Vagina (tissue), 2 donors: ENCODE results near the gene FOXO3.

Experiments
- CTCF ChIP-seq, 3 experiments: fragments of 450-650 bp in 2 of 3; fragments of 200-600 bp in 1 of 3; sonication (generic) in 1 of 3; IDR thresholded peaks; one replicate each; pipeline ENCODE4 v1.5.1; 2017 to 2019; ENCODE audit warnings: antibody characterized with exemption in 3 of 3, mild to moderate bottlenecking in 2 of 3, moderate library complexity in 2 of 3
- POLR2A ChIP-seq, 2 donors: fragments of 450-650 bp; IDR thresholded peaks; one replicate each; pipeline ENCODE4 v1.6.1; 2017; ENCODE audit warnings: antibody characterized with exemption in 2 of 2, mild to moderate bottlenecking in 2 of 2, moderate library complexity in 2 of 2

DNA sequence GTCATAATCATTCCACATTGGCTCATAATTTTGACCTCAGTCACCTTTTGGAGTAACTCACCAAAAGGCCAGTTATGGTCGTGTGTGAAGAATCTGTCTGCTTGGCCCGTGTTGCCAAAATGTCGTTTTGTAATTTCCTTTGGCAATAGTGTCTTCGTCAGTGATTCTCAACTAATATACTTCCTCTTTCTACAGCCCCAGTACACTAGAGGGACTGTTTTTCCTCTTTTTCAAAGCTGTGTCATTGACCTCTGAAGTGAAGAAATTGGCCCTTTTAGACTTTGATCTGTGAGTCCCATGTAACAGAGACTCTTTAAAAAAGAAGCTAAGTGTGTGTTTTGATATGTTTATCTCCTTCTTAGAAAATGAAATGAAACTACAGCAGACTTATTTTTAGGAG, 5.2 kb downstream of the FOXO3 start:
- TF ChIP-seq CTCF (IDR thresholded peaks at IDR 0.05) (peak in 1 of 3 experiments; percentile 19), POLR2A (IDR thresholded peaks at IDR 0.05) (no peak)
